ENCODE measurements around the gene SOCS4.

SOCS4 gene

DNA sequence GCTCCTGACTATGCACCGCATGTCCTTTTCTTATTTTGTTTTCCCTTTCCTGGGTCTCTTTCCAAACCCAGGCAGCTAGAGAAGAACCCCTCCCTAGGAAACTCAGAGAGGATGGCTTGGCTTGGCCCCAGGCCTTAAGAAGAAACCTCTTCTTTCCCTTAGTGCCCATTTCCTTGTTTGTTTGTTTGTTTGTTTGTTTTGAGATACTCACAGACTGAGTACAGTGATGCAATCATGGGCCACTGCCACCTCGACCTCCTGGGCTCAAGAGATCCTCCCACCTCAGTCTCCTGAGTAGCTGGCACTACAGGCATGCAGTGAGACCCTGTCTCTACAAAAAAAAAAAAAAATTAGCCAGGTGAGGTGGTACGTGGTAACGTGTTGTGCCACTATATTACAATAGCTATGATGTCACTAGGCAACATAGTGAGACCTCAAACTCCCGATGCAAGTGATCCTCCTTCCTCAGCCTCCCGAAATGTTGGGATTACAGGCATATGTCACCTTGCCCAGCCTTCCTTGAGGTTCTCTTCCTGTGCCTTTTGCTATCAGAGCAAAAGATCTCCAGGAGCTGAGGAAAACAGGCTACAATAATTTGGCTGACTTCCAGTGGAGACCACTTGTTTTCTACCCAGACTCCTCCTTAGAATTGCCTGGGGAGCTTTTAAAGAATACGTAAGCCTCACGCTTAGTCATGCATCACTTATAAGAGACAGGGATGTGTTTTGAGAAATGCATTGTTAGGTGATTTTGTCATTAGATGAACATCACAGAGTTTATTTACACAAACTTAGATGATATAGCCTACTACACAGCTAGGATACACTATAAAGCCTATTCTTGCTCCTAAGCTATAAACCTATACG, 67.5 kb downstream of the SOCS4 start:
- H3K79me2 ChIP-seq = no peaks in the 10 kb centered on the region
- no peaks in the 10 kb centered on the region for H3K4me1 ChIP-seq
- no peak overlapping the region for H2AFZ ChIP-seq
- no peaks in the 10 kb centered on the region for H3K27me3 ChIP-seq (ENCODE audit: control insufficient read depth, insufficient read depth, low read length)
- TF ChIP-seq CTCF (IDR thresholded peaks at IDR 0.05) = no peak
- H3K27ac ChIP-seq = no peak overlapping the region
- H3K9ac ChIP-seq = no peak overlapping the region
- no peak overlapping the region for H3K4me2 ChIP-seq (ENCODE audit: low read length)
- no peak overlapping the region for H3K4me3 ChIP-seq (ENCODE audit: low read depth, low read length)
- H3K36me3 ChIP-seq (ENCODE audit: control insufficient read depth, insufficient read depth, low read length) = no peaks in the 10 kb centered on the region
- no peaks in the 10 kb centered on the region for H3K9me3 ChIP-seq (ENCODE audit: control insufficient read depth, low read length)

GRCh38 chr14:55097881-55098560, 71.0 kb downstream of the SOCS4 start:
- no peak for TF ChIP-seq CTCF (IDR thresholded peaks at IDR 0.05)
- no peaks in the 10 kb centered on the region for H3K36me3 ChIP-seq (ENCODE audit: control insufficient read depth, insufficient read depth, low read length)
- no peaks in the 10 kb centered on the region for H3K4me1 ChIP-seq
- H3K9me3 ChIP-seq (ENCODE audit: control insufficient read depth, low read length) = no peaks in the 10 kb centered on the region
- no peaks in the 10 kb centered on the region for H3K79me2 ChIP-seq
- H3K27ac ChIP-seq = no peak overlapping the region
- H3K4me3 ChIP-seq (ENCODE audit: low read depth, low read length) = no peak overlapping the region
- no peaks in the 10 kb centered on the region for H3K27me3 ChIP-seq (ENCODE audit: control insufficient read depth, insufficient read depth, low read length)
- H2AFZ ChIP-seq = no peak overlapping the region
- H3K4me2 ChIP-seq (ENCODE audit: low read length) = no peak overlapping the region
- H3K9ac ChIP-seq = no peak overlapping the region

DNA sequence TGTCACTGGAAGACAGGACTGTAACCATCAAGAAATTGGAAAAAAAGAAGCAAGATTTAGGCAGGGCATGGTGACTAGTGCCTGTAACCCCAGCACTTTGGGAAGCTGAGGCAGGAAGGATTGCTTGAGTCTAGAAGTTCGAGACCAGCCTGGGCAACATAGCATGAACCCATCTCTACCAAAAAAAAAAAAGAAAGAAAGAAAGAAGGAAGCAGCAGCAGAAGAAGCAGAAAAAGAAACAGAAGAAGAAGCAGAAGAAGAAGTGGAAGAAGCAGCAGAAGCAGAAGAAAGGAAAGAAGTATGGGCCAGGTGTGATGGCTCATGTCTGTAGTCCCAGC, 71.5 kb downstream of the SOCS4 start:
- no peak overlapping the region for H3K4me3 ChIP-seq (ENCODE audit: low read depth, low read length)
- H3K27me3 ChIP-seq (ENCODE audit: control insufficient read depth, insufficient read depth, low read length) = no peaks in the 10 kb centered on the region
- no peaks in the 10 kb centered on the region for H3K9me3 ChIP-seq (ENCODE audit: control insufficient read depth, low read length)
- no peak overlapping the region for H3K4me2 ChIP-seq (ENCODE audit: low read length)
- no peaks in the 10 kb centered on the region for H3K36me3 ChIP-seq (ENCODE audit: control insufficient read depth, insufficient read depth, low read length)
- no peak for TF ChIP-seq CTCF (IDR thresholded peaks at IDR 0.05)
- H3K79me2 ChIP-seq = no peaks in the 10 kb centered on the region
- no peak overlapping the region for H3K9ac ChIP-seq
- no peaks in the 10 kb centered on the region for H3K4me1 ChIP-seq
- H2AFZ ChIP-seq = no peak overlapping the region
- H3K27ac ChIP-seq = no peak overlapping the region
